Vagina (tissue), 2 donors: ENCODE results near the gene FANCC.

Experiments
- CTCF ChIP-seq, 3 experiments: fragments of 450-650 bp in 2 of 3; fragments of 200-600 bp in 1 of 3; sonication (generic) in 1 of 3; IDR thresholded peaks; one replicate each; pipeline ENCODE4 v1.5.1; 2017 to 2019; ENCODE audit warnings: antibody characterized with exemption in 3 of 3, mild to moderate bottlenecking in 2 of 3, moderate library complexity in 2 of 3
- POLR2A ChIP-seq, 2 donors: fragments of 450-650 bp; IDR thresholded peaks; one replicate each; pipeline ENCODE4 v1.6.1; 2017; ENCODE audit warnings: antibody characterized with exemption in 2 of 2, mild to moderate bottlenecking in 2 of 2, moderate library complexity in 2 of 2
- POLR2AphosphoS5 ChIP-seq, 2 donors: sonication (generic); formaldehyde crosslinking; IDR thresholded peaks; one replicate each; pipeline ENCODE4 v1.9.0; 2017; ENCODE audit warnings: antibody characterized with exemption in 2 of 2, mild to moderate bottlenecking in 2 of 2, low read depth in 1 of 2; ENCODE audit not compliant: insufficient read depth in 1 of 2

- TF ChIP-seq CTCF (IDR thresholded peaks at IDR 0.05) (no peak), POLR2A (IDR thresholded peaks at IDR 0.05) (no peak), POLR2AphosphoS5 (IDR thresholded peaks at IDR 0.05; ENCODE audit: insufficient read depth in 1 of 2, low read depth in 1 of 2) (no peak)
These were observed 198.9 kb downstream of the FANCC start for GRCh38 chr9:95118596-95118995.
